ENCODE measurements around the gene CDH23. TPM values are rescaled to one million over a fixed set of nuclear protein-coding genes. Genes with fewer than 3 reads are reported as not detected.

The CDH23 gene
- total RNA-seq, 1 experiment from 2014 or later: not detected

DNA sequence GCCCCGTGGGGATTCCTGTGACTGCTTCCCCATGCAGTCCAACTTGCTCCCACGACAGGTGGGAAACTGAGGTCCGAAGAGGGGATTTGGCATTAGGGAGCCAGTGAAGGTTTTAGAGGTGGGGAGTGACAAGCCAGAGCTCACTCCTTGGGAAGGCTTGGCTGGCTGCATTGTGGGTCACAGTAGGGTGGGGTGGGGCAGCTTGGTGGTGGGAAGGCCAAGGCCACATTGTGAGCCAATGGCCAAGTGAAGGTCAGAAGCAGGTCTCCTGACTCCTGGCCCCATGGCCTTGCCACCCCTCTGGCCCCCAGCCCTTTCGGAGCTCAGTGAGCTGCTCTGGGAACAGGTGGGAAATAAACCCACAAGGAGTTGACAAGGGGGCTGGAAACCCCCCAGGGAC, 320.3 kb downstream of the CDH23 start:
- DNase-seq (no peak), ATAC-seq (no peak)
- Histone ChIP-seq H3K36me3 (ENCODE audit: low read depth, low read length) (no peaks in the 10 kb centered on the region), H4K20me1 (ENCODE audit: low read length) (no peaks in the 10 kb centered on the region), H3K9me2 (replicated peaks; ENCODE audit: low read length) (no peaks in the 10 kb centered on the region), H3K4me2 (ENCODE audit: low read length) (no peak overlapping the region), H3F3A (ENCODE audit: low read length, unreplicated experiment) (no peaks in the 10 kb centered on the region), H3K9ac (ENCODE audit: low read length) (no peak overlapping the region), H3K4me3 (ENCODE audit: low read length) (no peak overlapping the region), H2AFZ (ENCODE audit: low read length) (no peak overlapping the region), H3K9me3 (ENCODE audit: low read length) (no peaks in the 10 kb centered on the region), H3K27ac (ENCODE audit: low read length) (no peak overlapping the region), H3K4me1 (ENCODE audit: insufficient read depth, low read length) (no peaks in the 10 kb centered on the region), H3K27me3 (ENCODE audit: low read length) (no peaks in the 10 kb centered on the region), H3K79me2 (ENCODE audit: low read length) (no peaks in the 10 kb centered on the region)
- TF ChIP-seq EZH2phosphoT487 (IDR thresholded peaks at IDR 0.05; ENCODE audit: borderline replicate concordance, low read length) (no peak), EZH2 (IDR thresholded peaks at IDR 0.05; ENCODE audit: low read length, unreplicated experiment) (no peak)
- TF ChIP-seq, protein P1, sequence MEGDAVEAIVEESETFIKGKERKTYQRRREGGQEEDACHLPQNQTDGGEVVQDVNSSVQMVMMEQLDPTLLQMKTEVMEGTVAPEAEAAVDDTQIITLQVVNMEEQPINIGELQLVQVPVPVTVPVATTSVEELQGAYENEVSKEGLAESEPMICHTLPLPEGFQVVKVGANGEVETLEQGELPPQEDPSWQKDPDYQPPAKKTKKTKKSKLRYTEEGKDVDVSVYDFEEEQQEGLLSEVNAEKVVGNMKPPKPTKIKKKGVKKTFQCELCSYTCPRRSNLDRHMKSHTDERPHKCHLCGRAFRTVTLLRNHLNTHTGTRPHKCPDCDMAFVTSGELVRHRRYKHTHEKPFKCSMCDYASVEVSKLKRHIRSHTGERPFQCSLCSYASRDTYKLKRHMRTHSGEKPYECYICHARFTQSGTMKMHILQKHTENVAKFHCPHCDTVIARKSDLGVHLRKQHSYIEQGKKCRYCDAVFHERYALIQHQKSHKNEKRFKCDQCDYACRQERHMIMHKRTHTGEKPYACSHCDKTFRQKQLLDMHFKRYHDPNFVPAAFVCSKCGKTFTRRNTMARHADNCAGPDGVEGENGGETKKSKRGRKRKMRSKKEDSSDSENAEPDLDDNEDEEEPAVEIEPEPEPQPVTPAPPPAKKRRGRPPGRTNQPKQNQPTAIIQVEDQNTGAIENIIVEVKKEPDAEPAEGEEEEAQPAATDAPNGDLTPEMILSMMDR (conservative IDR thresholded peaks at IDR 0.05; ENCODE audit: low read depth, low read length): no peak
- POLR2A ChIA-PET (ENCODE audit: unreplicated experiment): no interaction called here
- BruUV-seq (replicated peaks): no TSS peak
- CTCF ChIA-PET: interaction anchor here (0.7 kb wide), 1 partner anchor 220 kb away, joined by 5 read pairs; no protein-coding TSS in a partner anchor
- intact Hi-C loops (cut with micrococcal nuclease): no loop called here

DNA sequence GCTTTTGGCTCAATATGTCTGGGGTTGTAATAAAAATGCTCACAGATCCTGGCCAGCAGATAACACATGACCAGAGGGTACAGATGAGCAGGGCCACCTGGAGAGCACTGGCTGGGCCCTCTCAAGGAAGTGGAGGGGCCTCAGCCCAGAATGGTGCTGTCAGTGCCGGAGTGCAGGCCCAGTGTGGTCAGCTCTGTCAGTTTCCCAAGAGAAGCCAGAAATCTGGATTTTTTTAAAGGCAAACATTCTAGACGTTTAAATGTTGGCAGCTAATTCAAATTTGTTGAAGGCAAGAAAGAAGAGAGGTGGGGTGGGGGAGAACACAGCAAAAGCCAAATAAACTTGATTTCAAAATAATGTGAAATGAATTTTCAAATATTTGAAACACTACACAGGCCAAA, 320.8 kb downstream of the CDH23 start:
- ATAC-seq (no peak), DNase-seq (no peak)
- Histone ChIP-seq H3K9me2 (replicated peaks; ENCODE audit: low read length) (no peaks in the 10 kb centered on the region), H3K4me3 (ENCODE audit: low read length) (no peak overlapping the region), H3K36me3 (ENCODE audit: low read depth, low read length) (no peaks in the 10 kb centered on the region), H2AFZ (ENCODE audit: low read length) (no peak overlapping the region), H3K4me1 (ENCODE audit: insufficient read depth, low read length) (no peaks in the 10 kb centered on the region), H3F3A (ENCODE audit: low read length, unreplicated experiment) (no peaks in the 10 kb centered on the region), H3K4me2 (ENCODE audit: low read length) (no peak overlapping the region), H3K9ac (ENCODE audit: low read length) (no peak overlapping the region), H3K27ac (ENCODE audit: low read length) (no peak overlapping the region), H3K79me2 (ENCODE audit: low read length) (no peaks in the 10 kb centered on the region), H4K20me1 (ENCODE audit: low read length) (no peaks in the 10 kb centered on the region), H3K9me3 (ENCODE audit: low read length) (no peaks in the 10 kb centered on the region), H3K27me3 (ENCODE audit: low read length) (no peaks in the 10 kb centered on the region)
- POLR2A ChIA-PET (ENCODE audit: unreplicated experiment): no interaction called here
- CTCF ChIA-PET: interaction anchor here (0.7 kb wide), 1 partner anchor 220 kb away, joined by 5 read pairs; no protein-coding TSS in a partner anchor
- intact Hi-C loops (cut with micrococcal nuclease): no loop called here
- no peak for TF ChIP-seq EZH2 (IDR thresholded peaks at IDR 0.05; ENCODE audit: low read length, unreplicated experiment)
- no TSS peak for BruUV-seq (replicated peaks)

DNA sequence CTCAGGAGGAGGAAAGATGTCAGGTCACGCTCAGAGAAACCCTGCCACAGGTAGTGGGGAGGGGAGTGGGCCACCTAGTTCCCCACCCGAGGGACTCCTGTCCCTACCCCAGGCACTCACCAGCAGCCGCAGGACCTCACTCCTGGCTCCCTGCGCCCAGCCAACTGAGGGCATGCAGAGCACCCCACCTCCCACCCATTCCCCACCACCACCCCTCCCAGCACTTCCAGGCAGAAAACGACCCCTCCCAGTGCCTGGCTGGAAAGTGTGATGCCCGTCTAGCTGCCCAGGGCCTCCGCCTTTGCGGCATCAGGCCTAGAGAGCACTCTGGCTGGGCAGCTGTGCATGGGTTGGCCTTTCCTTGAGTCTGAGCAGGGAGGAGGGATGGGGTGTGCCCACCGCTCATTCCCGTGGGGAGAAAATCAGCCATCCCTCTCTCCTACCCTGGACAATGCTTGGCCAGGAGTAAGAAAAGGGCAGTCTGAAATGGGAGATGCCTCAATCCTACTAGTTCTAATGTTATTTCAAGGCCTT, 321.5 kb downstream of the CDH23 start:
- no TSS peak for BruUV-seq (replicated peaks)
- Histone ChIP-seq H3K9ac (ENCODE audit: low read length) (no peak overlapping the region), H3K27me3 (ENCODE audit: low read length) (no peaks in the 10 kb centered on the region), H3K9me3 (ENCODE audit: low read length) (no peaks in the 10 kb centered on the region), H3K4me1 (ENCODE audit: insufficient read depth, low read length) (no peaks in the 10 kb centered on the region), H4K20me1 (ENCODE audit: low read length) (no peaks in the 10 kb centered on the region), H3K4me2 (ENCODE audit: low read length) (no peak overlapping the region), H2AFZ (ENCODE audit: low read length) (no peak overlapping the region), H3K4me3 (ENCODE audit: low read length) (no peak overlapping the region), H3K9me2 (replicated peaks; ENCODE audit: low read length) (no peaks in the 10 kb centered on the region), H3K27ac (ENCODE audit: low read length) (no peak overlapping the region), H3K79me2 (ENCODE audit: low read length) (no peaks in the 10 kb centered on the region), H3F3A (ENCODE audit: low read length, unreplicated experiment) (no peaks in the 10 kb centered on the region), H3K36me3 (ENCODE audit: low read depth, low read length) (no peaks in the 10 kb centered on the region)
- DNase-seq (no peak), ATAC-seq (no peak)
- ChIA-PET CTCF (no interaction called here), POLR2A (ENCODE audit: unreplicated experiment) (no interaction called here)
- intact Hi-C loops (cut with micrococcal nuclease): no loop called here
- TF ChIP-seq, protein P1 (conservative IDR thresholded peaks at IDR 0.05; ENCODE audit: low read depth, low read length): no peak
- TF ChIP-seq EZH2phosphoT487 (IDR thresholded peaks at IDR 0.05; ENCODE audit: borderline replicate concordance, low read length): no peak
- TF ChIP-seq EZH2 (IDR thresholded peaks at IDR 0.05; ENCODE audit: low read length, unreplicated experiment): no peak
